GM18520 (cell line): Measurements from ENCODE around the gene ITPK1.

Experiments used
- ATAC-seq: cut with Tn5 transposase; IDR thresholded peaks from one replicate; pipeline ENCODE4 v1.9.1; 2021; ENCODE audit not compliant: unreplicated experiment

The ITPK1 gene

DNA sequence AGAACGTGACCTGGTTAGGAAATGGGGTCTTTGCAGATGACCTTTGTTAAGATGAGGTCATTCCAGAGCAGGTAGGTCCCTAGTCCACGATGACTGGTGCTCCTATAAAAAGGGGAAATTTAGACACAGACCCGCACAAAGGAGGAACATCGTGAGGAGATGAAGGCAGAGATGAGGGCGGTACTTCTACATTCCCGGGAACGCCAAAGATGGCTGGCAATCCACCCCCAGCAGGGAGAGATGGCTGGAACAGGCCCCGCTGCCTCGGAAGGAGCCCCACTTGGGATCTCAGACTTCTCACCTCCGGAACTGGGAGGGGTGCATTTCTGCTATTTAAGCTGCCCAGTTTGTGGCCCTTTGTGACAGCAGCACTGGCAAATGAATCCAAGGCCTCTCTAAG lies 85.0 kb downstream of the ITPK1 start:
- no peak for ATAC-seq

DNA sequence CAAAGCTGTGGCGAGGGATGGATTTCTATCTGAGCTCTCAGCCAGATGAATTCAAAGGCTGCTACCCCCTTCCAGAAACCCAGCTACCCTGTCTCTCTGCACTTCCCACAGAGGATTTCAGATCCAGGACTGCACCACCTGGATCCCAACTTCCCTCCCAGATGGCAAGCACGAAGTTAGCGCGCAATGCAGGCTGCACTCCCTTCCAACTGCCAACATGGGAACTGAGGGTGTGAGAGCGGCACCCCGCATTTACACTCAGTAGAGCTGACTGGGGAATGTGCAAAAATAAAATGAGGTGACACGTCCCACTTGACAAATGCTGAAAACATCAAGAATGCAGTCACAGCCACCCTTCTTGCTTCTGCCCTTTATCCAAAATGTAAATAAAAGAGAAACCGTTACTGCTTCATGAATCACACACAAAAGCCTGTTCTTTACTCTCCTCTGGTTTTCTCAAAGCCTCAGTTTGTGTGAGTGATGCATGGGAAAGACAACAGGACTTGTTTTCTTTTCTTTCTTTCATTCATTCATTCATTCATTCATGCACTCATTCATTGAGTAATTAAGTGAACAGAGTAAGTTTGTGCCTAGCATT lies 85.7 kb downstream of the ITPK1 start:
- ATAC-seq, result no peak

DNA sequence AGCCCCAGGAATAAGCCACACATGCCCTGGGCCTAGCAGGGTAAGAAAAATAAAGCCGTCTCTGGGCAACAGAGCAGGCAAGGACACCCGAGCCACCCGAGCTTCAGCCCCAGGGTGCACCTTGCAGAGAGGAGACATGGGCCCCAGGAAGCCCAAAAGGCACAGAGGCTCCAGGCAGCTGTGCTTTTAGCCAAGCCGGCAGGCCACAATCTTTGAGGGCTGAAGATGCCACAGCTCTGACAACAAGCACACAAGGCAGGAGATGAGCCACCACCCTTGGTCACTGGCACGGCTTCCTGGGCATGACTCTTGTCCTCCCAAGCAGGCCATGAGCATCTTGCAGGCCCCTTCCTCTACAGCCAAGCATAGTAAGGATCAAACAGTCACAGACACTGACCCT lies 86.3 kb downstream of the ITPK1 start:
- no peak for ATAC-seq

DNA sequence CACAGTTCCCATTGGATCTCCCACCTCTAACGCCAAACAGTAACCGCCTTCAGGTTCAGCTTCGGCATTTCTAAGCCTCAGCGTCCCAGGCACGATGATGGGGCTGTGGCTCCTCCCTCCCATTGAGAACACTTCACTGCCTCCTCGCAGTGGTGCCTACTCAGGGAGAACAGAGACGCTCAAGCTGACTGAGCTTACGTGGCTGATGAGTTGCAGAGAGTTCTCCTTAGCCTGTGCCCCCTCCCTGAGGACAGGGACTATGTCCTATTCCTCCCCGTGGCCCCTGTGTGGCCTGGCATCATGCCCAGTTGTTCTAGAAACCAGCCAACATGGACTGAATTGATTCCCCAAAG lies 87.0 kb downstream of the ITPK1 start:
- no peak for ATAC-seq

DNA sequence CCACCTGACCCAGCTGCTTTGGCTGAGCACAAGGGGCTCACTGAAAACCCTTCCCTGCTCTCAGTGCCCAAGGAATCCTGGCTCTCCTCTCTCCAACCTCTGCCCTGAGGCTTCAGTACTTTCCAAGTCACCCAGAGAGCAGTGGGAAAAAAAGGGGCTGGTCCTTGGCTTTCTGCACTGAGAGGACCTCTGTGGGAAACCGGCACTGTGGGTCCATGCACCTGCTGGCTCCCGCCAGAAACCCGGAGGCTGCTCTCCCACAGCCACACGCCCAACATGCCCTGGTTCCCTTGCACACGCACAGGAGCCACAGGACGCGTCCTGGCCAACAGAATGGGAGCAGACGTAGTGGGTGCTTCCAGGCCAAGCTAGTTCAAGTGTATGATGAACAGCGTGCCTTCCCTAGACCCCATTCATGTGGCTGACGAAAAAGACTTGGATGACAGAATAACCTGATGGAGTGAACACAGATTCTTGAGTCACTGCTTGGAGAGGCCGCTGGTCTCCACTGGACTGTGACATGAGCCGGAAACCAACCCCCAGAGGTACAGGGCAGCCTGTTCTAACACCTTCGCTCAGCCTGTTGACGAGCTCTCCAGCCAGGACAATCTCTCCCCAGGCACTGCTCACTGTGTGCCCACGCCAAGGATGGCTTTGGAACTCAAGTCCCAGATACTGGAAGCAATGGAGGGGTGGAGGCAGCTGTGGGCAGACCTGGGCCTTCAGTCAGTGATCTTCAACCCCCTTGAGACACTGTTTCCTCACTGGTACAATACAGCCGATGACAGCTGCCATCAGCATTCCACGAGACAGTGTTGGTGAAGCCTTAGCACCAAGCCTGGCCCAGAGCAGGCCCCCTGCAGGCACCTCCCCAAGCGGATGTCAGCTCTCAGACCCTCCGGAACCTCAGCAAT lies 87.7 kb downstream of the ITPK1 start:
- ATAC-seq, result no peak

DNA sequence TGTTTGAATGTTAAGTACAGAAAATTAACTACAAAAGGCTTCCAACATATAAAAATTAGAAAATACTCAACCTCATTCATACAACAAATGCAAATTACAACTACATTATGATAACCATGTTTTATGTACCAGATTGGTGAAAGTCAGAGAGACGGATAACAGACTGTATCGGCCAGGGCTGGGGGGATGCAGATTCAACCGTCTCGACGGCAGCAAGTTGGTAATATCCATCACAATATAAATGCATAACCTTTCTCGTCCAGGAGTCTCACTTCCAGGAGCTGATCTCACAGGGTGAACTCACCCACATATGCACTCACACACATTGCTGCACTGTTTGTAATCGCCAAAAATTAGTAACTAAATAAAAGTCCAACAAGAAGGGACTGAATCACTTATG lies 89.4 kb downstream of the ITPK1 start:
- no peak for ATAC-seq

DNA sequence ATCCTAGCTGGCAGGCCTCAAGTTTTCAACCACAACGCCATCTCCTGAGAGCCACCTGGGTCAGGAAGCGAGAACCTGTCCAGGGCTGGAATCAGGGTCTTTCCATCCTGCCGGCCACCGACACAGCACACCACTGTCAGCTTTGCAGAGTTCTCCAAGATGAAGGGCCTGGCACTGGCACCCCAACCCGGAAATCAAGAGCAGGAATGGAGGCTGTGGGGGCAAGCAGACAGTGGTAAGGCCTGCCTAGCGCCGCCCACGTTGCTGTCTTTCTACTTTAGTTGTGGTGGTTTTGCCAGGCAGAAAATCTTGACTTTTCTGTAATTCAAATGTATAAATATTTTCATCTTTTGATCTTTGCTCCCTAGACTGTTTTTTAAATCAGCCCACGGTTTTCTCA lies 90.7 kb downstream of the ITPK1 start:
- ATAC-seq, result no peak

DNA sequence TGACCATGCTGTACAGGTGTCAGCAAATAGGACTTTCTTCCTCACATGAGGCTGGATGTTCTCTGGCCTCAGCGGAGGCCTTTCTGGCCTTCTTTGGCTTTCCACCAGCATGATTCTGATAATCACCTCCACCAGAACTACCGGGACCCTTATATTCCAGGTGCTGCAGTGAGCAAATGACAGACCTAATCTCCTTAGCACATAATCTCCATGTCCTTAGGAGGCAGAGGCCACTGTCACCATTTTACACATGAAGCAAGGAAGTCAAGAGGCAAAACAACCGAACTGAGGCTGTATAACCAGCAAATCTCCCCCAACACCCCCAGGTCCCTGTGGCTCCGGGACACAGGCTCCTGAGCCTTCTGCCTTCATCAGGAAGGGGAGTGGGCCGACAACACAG lies 91.2 kb downstream of the ITPK1 start:
- ATAC-seq, result no peak

DNA sequence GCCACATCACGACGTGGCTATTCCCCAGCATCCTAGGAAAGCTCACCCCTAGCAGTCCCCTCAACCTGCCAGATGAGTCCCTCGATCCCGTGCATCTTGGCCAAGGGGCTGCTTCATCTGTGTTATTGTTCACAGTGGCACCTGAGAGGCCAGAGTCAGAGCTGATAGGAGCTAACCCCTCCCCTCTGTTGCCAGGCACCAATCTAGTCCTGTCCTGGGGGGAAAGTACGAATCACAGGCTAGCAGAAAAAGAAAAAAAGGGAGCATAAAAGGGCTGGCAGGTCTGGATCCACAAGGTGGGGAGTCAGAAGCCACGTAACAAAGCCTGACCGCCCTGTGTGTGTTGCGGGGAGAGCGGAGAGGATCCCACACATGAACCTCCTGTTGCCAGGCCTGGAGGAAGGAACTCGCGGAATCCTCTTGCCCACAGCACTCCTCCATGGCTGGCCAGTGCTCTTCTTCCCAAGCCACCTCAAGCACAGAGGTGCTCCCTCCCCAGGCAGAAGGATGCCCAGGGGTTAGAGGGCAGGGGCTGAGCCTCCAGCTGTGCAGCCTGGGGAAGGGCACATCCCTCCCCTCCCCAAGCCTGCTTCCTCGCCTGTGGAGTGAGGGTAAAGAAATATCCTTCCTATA lies 91.8 kb downstream of the ITPK1 start:
- ATAC-seq, result no peak

DNA sequence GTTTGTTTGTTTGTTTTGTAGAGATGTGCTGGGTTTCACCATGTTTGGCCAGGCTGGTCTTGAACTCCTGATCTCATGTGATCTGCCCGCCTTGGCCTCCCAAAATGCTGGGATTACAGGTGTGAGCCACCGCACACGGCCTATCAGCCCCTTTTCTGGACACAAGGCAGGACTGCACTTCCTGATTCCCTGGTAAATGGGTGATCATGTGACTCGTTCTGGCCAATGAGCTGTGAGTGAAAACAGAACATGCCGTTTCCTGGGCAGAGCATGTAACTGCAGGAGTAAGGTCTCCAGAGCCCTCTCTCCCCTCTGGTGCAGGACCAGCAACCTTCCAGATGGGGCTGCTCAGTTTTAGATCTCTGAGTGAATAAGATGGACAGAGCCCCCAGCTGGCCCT lies 92.7 kb downstream of the ITPK1 start:
- no peak for ATAC-seq

DNA sequence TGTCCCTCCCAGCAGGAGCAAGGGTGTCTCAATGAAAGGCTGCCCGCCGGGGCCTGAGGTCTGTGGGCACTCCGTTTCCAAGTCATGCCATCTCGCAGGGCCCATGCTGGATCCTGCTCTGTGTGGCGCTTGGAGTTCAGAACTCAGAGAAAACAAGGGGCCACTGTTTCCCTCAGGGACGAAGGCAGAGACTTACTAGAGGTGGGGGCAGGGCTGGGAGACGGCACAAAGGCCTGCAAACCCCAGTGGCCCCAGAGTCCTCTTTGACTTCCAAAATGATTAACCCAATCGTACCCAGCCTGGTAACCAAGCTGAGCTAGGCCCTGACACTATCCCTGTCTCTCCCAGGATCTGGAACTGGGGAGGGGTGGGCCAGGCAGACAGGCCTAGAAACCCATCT lies 95.8 kb downstream of the ITPK1 start:
- no peak for ATAC-seq

DNA sequence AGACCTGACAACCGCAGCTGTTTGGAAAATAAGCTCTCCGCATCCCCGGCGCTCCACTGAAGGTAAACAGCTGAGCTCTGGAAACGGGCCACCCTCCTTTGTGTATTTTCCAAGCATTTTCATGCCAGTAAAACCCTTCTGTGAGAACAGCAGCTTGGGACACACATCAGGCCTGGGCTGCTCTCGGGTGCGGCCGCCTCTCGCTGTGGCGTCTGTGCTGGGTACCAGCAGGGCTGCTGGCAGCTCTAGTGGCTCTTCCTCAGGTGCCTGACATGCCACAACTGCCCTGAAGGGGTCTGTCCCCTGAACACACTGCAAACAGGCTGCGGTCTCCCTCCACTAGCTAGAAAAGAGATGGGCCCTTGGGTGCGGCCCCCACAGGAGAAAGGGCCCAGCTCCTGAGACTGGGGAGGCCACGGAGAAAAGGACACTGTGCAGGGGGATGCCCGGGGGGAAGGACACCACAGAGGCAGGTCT lies 96.3 kb downstream of the ITPK1 start:
- ATAC-seq, result no peak

DNA sequence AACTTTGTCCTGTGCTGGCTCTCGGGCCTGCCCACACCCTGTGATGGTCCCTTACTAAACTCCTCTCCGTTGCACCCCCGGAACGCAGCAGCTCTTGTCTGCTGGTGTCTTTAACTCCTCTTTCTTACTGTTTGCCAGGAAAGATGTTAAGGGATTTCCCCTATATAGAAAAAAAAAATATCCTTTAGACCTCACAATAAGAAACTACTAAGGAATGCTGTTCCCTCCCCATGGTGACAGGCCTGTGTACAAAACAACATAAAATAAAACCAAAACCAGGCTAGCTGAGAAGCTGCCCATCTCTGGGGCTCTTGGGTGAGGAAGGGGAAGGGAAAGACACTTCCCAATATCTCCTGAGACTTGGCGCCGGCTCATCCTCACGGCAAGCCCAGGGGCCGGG lies 97.4 kb downstream of the ITPK1 start:
- no peak for ATAC-seq

DNA sequence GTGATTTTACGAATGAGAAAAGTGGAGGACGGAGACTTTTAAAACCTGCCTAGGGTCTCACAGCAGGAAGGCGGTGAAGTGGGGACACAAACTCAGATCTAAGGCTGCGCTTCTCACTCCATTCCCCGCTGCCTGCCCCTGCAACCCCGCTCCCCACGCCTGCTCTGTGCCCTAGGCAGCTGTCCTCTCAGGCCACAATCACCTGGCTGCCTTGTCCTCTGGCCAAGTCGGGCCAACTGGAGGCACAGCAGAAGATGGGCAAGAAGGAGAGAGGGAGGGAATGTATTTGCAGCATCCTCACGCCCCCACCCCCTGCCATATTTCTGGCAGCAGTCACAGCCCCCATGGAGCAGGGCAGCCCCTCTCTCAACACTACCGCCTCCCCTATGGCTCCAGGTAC lies 97.8 kb downstream of the ITPK1 start:
- ATAC-seq, result no peak

DNA sequence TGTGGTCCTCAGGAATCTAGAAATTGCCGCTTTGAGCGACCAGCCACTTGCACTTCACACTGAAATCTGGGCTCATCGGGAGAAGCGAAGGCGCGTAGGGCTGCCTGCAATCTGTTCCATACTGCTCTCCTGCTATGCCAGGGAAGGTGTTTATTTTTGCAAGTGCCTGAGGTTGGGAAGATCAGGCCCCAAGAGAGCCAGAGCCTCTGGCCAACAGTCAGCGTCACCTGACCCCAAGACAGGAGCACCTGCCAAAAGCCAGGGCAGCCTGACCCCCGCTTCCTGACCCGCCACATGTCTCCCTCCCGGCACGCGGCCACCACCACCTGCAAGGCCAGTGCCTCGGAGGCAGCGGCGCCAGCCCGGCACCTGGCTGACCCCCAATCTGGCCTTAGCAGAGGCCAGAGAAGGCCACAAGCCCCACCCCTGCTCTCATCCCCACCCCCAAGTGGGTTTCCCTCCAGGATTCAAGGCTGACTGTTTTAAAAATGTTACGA lies 98.4 kb downstream of the ITPK1 start:
- no peak for ATAC-seq

DNA sequence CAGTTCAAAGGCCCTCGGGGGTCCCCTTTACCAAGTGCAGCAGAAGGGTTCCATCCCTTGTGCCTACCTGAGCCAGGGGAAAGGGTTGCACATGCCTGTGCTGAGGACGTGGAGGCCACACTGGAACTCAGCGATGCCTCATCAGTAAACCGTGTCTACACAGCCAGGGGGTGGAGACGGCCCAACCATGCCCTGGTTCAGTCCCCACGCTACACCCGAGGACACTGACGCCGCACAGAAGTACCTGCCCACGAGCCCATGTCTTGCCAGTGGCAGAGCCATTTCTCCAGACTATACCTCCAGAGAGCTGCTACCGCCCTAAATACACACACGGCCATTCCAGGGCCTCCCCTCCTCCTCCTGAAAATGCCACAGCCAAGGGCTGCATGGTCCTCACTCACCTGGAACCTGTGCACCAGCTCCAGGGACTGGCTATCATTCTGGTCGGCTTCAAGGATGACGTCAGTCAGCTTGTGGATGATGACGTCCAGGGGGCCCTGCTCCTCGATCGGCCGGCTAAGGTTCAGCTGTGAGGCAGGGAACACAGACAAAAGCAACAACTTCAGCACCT lies 99.4 kb downstream of the ITPK1 start:
- no peak for ATAC-seq

DNA sequence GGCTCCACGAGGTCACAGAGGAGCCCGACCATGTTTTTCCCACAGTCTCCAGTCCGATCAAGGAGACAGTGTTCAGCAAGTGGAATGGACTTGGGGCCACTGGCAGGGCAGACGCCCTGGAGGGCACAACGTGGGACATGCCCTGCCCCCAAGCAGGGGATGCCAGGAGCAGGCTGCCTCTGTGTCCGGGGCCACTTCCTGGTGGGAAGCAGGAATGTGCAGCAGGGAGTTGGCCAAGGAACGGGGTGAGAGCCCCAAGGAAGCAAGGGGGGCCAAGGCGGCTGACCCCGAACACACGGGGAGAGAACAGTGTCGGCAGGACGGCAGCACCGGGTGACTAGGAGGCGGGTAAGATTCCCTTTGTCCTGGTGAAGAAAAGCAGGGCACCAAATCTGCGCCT lies 100.2 kb downstream of the ITPK1 start:
- no peak for ATAC-seq

DNA sequence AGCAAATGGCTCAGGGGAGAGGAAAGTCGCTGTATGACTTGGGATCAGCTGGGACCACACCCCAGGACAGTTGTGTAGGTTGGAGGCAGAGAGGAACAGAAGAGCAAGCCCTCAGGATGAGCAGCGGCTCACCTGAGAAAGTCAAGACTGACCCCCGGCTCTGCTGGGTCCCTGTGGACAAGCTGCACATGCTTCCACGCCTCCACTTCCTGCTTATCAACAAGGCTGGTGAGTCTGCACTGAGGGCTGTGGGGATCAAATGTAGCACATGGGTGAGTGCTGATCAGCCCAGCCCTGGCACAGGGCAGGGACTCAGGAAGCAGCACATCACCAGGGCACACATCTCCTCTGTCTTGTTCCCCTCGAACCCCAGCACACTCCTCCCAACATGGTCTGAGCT lies 100.7 kb downstream of the ITPK1 start:
- no peak for ATAC-seq

DNA sequence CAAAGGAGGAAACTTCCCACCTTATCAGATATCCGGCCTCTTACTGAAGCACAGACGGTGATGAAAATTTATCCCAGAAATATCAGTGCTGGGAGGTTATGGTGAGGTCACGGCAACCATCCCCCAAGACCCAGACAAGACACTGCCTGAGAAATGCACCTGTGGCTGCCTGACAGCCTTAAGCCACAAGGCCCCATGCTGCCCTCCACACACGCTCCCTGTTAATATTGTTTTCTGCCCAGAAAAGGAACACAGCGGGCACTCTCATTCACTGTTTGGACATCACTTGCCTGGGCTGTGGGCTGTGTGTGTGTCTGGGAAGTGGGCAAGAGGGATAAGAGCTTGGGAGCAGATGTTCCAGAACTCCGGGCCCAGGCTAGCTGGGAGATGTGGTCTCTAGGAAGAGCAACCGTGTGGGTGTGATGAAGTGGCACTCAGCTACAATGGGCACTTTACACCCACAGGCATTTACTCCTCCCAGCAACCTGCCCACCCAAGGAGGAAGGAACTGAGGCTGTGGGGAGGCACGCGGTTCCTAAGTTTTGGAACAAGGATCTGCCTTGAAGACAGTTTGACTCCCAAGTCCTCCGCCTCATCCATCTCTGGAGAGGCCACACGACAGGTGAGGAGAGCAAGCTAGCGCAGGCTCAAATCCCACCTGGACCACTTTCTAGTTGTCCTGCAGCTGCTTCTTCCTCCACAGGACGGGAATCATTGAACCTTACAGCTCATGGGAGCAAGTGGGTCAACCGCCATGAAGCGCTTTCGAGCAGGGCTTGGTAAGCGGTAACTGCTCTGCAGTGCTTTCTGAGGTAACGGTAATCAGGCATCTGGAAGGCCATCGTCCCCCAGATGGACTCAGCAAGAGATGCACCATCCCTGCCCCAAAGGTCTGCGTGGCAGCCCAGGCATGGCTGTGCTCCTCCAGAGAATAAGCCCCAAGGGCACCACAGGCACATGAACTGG lies 101.4 kb downstream of the ITPK1 start:
- ATAC-seq, result no peak

DNA sequence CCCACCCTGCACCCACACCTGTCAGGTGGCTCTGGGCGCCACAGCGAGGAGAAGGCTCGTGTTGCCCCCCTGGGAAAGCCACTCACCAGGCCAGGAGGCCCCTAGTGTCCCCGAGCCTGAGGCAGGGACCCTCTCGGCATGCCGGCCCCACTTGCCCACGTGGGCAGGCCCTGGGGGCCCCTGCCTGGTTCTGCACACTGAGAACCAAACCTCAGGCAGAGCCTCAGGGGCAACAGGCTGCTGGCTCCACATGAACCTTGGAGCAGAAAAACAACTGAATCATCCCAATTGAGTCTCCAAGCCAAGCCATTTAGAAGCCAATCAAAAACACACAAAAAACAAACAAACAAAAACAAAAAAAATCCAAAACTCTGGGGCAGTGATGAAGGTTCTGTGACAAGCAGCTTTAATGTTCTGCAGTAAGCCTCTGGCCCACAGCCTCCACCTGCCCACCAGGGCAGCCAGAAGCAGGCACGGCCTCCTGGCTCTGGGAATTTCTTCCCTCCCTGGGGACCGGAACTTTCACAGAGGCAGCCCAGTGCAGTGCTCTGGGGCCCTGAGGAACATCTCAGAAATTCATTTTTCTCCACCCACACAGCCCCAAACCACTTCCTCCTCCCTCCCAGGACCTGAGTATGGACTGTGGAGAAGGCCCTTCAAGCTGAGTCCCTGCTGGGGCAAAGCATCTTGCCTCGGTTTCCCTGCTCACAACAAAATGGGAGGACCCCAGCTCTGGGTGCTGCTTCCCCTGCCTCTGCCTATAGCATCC lies 102.6 kb downstream of the ITPK1 start:
- ATAC-seq, result no peak
